ENCODE measurements around the gene UGT1A6.

UGT1A6 gene

GRCh38 chr2:233768076-233768475 lies 75.4 kb downstream of the UGT1A6 start:
- DNase-seq (ENCODE audit: low read depth): no peak

DNA sequence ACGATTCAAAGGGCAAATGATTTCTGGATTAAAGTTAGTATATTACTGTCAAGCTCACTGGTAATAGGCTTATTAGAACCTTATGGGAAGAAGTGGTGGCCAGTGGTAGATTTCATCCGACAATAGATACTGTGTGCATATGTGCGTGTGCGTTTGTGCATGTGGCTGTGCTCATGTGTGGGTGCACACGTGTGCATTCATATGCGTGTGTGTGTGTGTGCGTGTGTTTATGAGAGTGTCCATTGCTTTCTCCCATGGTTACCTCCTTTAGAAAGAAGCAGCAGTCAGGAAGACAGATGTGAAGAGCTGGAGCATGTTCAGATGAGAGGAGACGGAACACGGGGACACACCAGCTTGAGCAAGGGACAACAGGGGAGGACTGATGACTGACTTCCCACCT lies 76.6 kb downstream of the UGT1A6 start:
- DNase-seq (ENCODE audit: low read depth): no peak

GRCh38 chr2:233772153-233772552 lies 79.5 kb downstream of the UGT1A6 start:
- no peak for DNase-seq (ENCODE audit: low read depth)

DNA sequence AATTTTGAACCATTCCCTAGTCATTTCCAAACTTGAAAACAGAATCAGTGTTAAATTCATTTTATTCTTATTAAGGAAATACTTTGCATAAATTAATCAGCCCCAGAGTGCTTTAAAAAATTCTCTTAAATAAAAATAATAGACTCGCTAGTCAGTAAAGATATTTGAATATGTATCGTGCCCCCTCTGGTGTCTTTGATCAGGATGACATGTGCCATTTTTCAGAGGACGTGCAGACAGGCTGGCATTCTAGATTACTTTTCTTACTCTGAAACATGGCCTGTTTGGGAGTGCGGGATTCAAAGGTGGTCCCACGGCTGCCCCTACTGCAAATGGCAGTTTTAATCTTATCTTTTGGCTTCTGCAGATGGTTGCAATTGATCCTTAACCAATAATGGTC lies 79.9 kb downstream of the UGT1A6 start:
- no peak for DNase-seq (ENCODE audit: low read depth)

DNA sequence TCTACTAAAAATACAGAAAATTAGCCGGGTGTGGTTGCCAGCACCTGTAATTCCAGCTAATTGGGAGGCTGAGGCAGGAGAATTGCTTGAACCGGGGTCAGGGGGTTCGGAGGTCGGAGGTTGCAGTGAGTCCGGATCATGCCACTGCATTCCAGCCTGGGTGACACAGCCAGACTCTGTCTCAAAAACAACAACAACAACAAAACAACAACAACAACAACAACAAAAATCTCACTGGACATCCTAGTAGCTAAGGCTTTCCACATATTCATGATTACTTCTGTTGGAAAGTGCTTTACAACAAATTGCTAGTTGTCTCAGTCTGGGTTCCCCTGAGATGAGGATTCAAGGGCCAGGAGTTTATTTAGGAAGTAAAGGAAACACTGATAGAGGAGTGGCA lies 81.2 kb downstream of the UGT1A6 start:
- no peak for DNase-seq (ENCODE audit: low read depth)

DNA sequence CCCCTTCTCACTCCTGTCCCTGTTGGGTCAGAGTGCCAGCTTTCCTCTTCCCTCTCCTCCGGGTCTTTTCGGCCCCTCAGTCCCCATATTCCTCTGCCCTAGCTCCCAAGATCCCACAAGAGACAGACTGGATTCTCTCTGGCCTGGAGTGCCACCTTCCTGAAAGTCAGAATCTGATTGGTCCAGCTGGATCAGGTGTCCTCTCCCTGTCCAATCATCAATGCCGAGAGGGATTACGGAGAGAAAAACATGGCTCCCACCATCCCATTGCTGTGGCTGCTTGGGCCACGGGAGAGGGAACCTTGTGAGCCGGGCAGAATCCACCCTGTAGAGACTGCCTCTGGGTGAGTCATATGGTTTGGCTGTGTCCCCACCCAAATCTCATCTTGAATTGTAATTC lies 82.7 kb downstream of the UGT1A6 start:
- no peak for DNase-seq (ENCODE audit: low read depth)

GRCh38 chr2:233778030-233778429 lies 85.3 kb downstream of the UGT1A6 start, which contains the start of gene MROH2A:
Gene MROH2A (plus strand): TSS chr2:233778330. CDS start chr2:233779359, 1,029 bp downstream.
- no peak for DNase-seq (ENCODE audit: low read depth)

DNA sequence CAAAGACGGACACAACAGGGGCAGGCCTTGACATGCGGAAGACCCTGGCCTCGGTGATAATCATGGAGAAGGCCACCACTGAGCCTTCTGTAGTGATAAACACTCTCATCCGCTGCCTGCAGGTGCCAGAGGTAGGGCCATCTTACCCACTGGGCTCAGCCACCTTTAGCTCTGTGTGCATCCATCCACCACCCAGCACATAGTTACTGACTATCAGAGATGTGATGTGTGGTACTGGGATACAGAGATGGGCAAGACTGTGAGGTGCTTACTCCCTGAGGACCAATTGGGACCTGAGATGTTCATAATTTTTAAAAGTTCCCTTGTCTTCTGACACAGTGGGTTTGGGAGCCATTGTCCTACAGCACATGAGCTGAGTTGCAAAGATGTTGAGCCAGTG lies 87.0 kb downstream of the UGT1A6 start:
- DNase-seq (ENCODE audit: low read depth): no peak

- DNase-seq (ENCODE audit: low read depth): no peak
Measured at GRCh38 chr2:233780771-233781170, 88.1 kb downstream of the UGT1A6 start.

DNA sequence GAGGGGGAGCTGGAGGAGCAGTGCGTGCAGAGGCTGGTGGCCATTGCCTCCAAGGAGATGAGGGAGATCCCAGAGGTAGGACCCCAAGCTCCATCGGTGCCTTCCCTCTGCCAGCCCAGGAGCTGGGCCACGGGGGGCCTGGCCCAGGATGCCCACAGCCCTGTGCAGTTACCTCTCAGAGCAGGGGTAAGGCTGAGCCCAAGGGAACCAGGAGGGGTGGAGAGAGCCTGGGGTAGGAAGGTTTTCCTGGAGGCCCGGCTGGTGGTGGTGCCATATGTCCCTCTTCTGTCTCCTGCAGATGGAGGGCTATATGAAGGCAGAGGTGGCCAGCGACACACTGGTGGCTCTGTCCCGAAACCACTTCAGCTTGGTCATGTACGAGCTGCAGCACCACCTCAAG lies 96.9 kb downstream of the UGT1A6 start:
- no peak for DNase-seq (ENCODE audit: low read depth)

DNA sequence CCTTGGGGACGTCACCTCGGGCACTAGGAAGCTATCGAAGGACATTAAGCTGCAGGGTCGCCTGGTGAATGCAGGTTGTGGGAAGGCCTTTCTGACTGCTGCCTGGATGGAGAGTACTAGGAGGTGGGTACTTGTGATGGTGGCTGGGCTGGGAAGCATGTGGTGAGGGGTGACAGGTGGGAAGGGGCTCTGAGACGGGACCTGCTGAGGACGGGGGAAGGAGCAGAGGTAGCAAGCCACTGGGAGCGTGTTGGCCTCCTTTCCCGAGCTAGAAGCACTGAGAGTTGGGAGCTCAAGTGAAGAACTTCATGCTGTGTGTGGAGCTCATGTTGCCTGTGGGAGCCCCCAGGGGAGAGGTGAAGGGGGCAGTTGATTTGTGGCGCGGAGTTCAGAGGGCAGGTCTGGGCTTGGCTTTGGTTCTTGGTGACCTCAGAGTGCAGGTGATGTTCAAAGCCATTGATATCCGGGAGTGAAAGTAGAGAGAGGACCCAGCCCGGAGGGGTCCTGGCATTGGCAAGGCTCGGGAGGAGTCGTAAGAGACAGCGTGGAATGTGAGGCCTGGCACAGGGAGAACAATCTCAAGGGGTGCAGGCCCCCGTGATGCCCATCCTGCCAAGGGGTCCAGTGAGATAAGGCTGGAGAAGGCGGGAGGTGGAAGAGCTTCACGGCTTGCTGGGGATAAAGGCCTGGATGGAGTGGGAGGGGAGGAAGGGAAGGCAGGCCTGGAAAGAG lies 98.6 kb downstream of the UGT1A6 start:
- no peak for DNase-seq (ENCODE audit: low read depth)

DNA sequence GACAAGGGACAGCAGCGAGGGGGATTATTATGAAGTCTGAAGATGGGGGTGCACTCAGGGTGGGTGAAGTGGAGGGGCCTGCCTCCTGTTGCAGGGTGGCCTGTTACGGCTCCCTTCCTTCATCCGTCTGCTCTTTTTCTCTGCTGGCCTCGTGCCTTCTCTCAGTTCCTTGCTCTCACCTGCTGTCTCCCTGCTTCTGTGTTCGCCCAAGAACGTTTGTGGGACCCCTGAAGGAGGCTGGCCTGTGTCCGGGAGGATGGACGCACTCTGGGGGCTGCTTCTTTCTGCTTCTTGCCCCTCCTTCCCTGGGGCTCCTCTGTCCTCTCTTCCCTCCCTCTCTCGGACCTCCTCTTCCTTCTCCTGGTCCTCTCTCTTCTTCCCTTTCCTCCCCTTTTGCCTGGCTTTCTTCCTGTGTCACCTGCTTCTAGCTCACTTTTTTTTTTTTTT lies 99.2 kb downstream of the UGT1A6 start:
- DNase-seq (ENCODE audit: low read depth): no peak

DNA sequence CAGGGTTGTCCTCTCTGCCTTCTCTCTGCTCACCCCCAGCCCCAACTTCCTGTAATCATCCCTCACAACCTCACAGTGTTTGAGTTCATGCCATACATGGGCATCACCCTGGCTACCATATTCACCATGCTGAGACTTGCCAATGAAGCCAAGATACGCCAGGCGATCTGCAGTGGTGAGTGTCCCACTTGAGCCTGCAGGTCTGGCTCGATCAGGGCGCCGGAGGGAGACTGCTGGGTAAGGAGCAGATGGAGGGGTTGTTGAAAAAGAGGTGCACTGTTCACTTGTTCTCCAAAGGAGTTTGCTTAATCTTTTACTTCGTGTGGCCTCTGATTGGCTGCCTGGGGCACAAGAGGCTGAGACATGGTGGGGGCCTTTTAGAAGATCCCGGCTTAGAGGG lies 100.0 kb downstream of the UGT1A6 start:
- no peak for DNase-seq (ENCODE audit: low read depth)

GRCh38 chr2:233793465-233794127 lies 100.9 kb downstream of the UGT1A6 start:
- no peak for DNase-seq (ENCODE audit: low read depth)

DNA sequence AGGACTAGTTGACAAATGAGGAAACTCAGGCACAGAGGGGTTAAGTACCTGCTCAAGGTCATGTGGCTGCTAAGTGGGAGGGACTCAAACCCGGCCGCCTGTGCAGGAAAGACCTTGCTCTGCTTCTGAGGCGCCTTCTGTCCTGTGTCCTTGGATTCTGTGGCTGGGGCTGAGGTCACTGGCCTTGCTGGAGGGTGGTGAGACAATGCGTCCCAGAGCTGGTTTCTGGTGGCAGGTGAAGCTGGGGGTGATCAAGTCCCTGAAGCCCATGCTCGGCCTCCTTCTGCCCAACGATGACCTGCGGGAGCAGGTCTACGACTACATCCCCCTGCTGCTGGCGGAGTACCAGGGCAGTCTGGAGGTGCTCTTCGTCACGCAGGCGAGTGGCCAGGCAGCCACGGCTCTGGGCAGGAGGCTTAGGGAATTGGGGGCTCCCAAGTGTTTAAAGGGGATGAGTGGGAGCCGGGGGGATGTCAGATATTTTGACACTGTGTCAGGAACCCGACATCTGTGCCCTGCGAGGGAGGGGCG lies 101.5 kb downstream of the UGT1A6 start:
- DNase-seq (ENCODE audit: low read depth): no peak

DNA sequence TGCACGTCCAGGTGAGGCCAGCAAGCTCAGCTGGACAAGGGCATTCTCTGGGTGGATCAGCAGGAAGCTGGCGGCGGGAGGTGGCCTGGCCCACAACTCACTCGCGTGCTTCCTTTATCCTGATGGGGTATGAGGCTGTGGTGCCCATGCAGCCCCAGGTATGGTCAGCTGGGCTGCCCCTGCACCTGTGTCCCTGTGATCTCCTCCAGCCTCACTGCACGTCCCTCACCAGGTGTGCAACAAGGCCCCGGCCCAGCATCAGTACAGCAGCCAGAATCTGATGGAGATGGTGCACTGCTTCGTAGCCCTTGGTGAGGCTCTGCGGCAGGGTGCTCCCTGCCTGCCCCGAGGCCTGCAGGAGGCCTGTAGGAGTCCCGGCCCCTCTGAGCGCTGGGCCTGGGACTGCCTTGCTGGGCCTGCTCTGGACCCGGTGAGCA lies 103.1 kb downstream of the UGT1A6 start:
- DNase-seq (ENCODE audit: low read depth): no peak

- DNase-seq (ENCODE audit: low read depth): no peak
Measured at GRCh38 chr2:233796254-233796653, 103.6 kb downstream of the UGT1A6 start.

DNA sequence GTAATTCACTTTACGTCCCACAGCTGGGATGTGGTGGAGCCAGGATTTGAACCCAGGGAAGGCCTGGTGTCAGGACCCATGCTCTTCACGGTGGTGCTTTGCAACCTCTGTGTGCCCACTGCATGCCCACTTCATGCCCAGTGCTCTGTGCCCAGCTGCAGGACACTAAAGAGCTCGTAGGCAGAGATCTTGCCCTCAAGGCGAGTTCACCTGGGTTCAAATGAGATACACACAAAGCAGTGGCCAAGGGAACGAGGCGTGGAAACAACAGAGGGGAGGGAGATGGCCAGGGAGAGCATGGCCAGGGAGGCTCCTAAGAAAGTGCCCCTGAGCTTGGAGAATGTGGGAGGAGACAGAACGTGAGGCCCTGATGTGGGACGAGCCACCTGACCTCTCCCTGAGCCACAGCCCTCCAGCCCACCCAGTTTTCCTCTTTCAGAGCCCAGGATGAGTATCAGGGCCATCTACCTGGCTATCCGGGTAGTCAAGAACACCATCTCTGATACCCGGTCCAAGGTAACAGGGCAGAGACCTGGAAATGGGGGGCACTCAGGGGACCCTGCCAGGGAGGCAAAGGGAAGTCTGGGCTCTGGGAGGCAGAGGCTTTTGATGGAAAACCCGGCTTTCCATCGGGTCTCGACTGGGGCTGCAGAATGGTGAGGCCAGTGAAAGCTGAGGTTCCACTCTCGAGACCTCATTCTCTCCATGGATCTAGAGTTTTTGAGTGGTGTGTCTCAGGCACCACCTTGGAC lies 105.8 kb downstream of the UGT1A6 start:
- no peak for DNase-seq (ENCODE audit: low read depth)

GRCh38 chr2:233799087-233799665 lies 106.5 kb downstream of the UGT1A6 start:
- DNase-seq (ENCODE audit: low read depth): no peak

- DNase-seq (ENCODE audit: low read depth): no peak
Measured at GRCh38 chr2:233799716-233800115, 107.0 kb downstream of the UGT1A6 start.

- DNase-seq (ENCODE audit: low read depth): no peak
Measured at GRCh38 chr2:233800208-233800607, 107.5 kb downstream of the UGT1A6 start.
